OCI-LY7 (cell line): ENCODE data around the gene PCDHGA1. TPM values are rescaled to one million over a fixed set of nuclear protein-coding genes. Genes with fewer than 3 reads are reported as not detected.
A peak's percentile ranks its signal among the peaks of the same experiment; 100 is the strongest.

Experiments
- BruUV-seq: library from RNA; stranded (reverse); fragments of 400-500 nt; replicated peaks from 2 replicates; lab custom pipeline; 2021; lab: Mats Ljungman, UMichigan
- CTCF ChIA-PET: fragments of 300-600 bp; sonication (Branson Sonifier 250); formaldehyde crosslinking; loops from one replicate; lab custom pipeline; 2022; ENCODE audit warnings: antibody characterized with exemption; ENCODE audit not compliant: unreplicated experiment; lab: Charles Lee
- POLR2A ChIA-PET: fragments of 300-600 bp; sonication (Branson Sonifier 250); formaldehyde crosslinking; loops from one replicate; lab custom pipeline; 2022; ENCODE audit warnings: antibody characterized with exemption; lab: Charles Lee
- DNase-seq: peaks from one replicate; pipeline ENCODE4 v3.0.0-alpha.2; 2015; ENCODE audit warnings: low spot score
- H2AFZ ChIP-seq: fragments of 200-600 bp; sonication (generic), shearing (Covaris generic); 2 replicates; pipeline ENCODE4 v1.6.1; 2014; ENCODE audit warnings: mild to moderate bottlenecking, antibody characterized with exemption, low read length, moderate library complexity
- H3K27ac ChIP-seq: fragments of 200-600 bp; sonication (generic); 2 replicates; pipeline ENCODE4 v1.5.1; 2014; ENCODE audit warnings: mixed run types, low read depth, mild to moderate bottlenecking, moderate library complexity, low read length, inconsistent platforms; ENCODE audit not compliant: poor library complexity, severe bottlenecking
- H3K36me3 ChIP-seq: fragments of 200-600 bp; sonication (generic); 2 replicates; pipeline ENCODE4 v1.6.1; 2014; ENCODE audit warnings: mild to moderate bottlenecking, antibody characterized with exemption, low read length, moderate library complexity, mixed read lengths; ENCODE audit not compliant: insufficient read depth
- H3K4me1 ChIP-seq: fragments of 200-600 bp; sonication (generic); 2 replicates; pipeline ENCODE4 v1.5.1; 2014; ENCODE audit warnings: mild to moderate bottlenecking, low read length; ENCODE audit not compliant: insufficient read depth, poor library complexity, severe bottlenecking
- H3K4me2 ChIP-seq: fragments of 200-600 bp; sonication (generic); 2 replicates; pipeline ENCODE4 v1.6.1; 2014; ENCODE audit warnings: mild to moderate bottlenecking, low read length
- H3K4me3 ChIP-seq: fragments of 200-600 bp; sonication (generic); 2 replicates; pipeline ENCODE4 v1.5.1; 2014; ENCODE audit warnings: mild to moderate bottlenecking, low read depth, low read length; ENCODE audit not compliant: poor library complexity, severe bottlenecking
- H3K79me2 ChIP-seq: fragments of 200-600 bp; sonication (generic); 2 replicates; pipeline ENCODE4 v1.6.1; 2016; ENCODE audit warnings: low read depth, mild to moderate bottlenecking, low read length, moderate library complexity, mixed read lengths; ENCODE audit not compliant: insufficient read depth
- H3K9me2 ChIP-seq: fragments of 200-600 bp; sonication (generic); 2 replicates; pipeline ENCODE4 v1.6.1; 2016; ENCODE audit warnings: mild to moderate bottlenecking, low read length, mixed read lengths; ENCODE audit not compliant: insufficient read depth
- H3K9me3 ChIP-seq: fragments of 200-600 bp; sonication (generic); 2 replicates; pipeline ENCODE4 v1.6.1; 2014; ENCODE audit warnings: mild to moderate bottlenecking, mixed run types, low read length, mixed read lengths
- H4K20me1 ChIP-seq: fragments of 200-600 bp; sonication (generic); 2 replicates; pipeline ENCODE4 v1.6.1; 2014; ENCODE audit warnings: mild to moderate bottlenecking, antibody characterized with exemption, low read length, moderate library complexity, mixed read lengths; ENCODE audit not compliant: insufficient read depth
- CTCF ChIP-seq: fragments of 200-600 bp; sonication (generic); conservative IDR thresholded peaks from 2 replicates; pipeline ENCODE4 v1.5.1; 2014; ENCODE audit warnings: mild to moderate bottlenecking, antibody characterized with exemption, low read length, moderate library complexity, mixed read lengths
- EZH2phosphoT487 ChIP-seq: fragments of 200-600 bp; sonication (generic); IDR thresholded peaks from 2 replicates; pipeline ENCODE4 v1.6.1; 2018; ENCODE audit warnings: low read depth, borderline replicate concordance, mild to moderate bottlenecking, mixed run types, antibody characterized with exemption, low read length, moderate library complexity, mixed read lengths
- intact Hi-C: fragments of 100-400 bp; cut with micrococcal nuclease; formaldehyde crosslinking; loops from one replicate; pipeline ENCODE4 v1.10.0; 2022; ENCODE audit not compliant: unreplicated experiment
- total RNA-seq, 2 experiments: library from RNA; depleted of rRNA in 1 of 2; stranded (reverse); fragments of >200 nt in 1 of 2; shearing (Covaris generic) in 1 of 2; gene quantifications; 2 replicates each; pipeline ENCODE4 v1.2.3, GENCODE V29; 2014 to 2022

The PCDHGA1 gene
- total RNA-seq, 2 experiments from 2014 or later = 1.3 to 1.9 TPM

GRCh38 chr5:141411575-141411974 lies 81.3 kb downstream of the PCDHGA1 start:
- no peak overlapping the region for H3K4me2 ChIP-seq
- H2AFZ ChIP-seq = no peak overlapping the region
- H4K20me1 ChIP-seq = no peaks in the 10 kb centered on the region
- CTCF ChIA-PET = interaction anchor here (0.9 kb wide), 1 partner anchor 152 kb away, joined by 5 read pairs; no protein-coding TSS in a partner anchor
- H3K4me3 ChIP-seq = no peak overlapping the region
- H3K79me2 ChIP-seq = no peaks in the 10 kb centered on the region
- no peak for DNase-seq
- no peak overlapping the region for H3K27ac ChIP-seq
- H3K9me2 ChIP-seq = no peaks in the 10 kb centered on the region
- intact Hi-C loops = loop anchor here (5.0 kb wide), 1 partner anchor 54 kb away; the partner anchor contains the start of genes PCDHGA4 and PCDHGB2
- POLR2A ChIA-PET = interaction anchor here (2.2 kb wide), 1 partner anchor 152 kb away, joined by 6 read pairs; no protein-coding TSS in a partner anchor
- H3K4me1 ChIP-seq = no peaks in the 10 kb centered on the region
- TF ChIP-seq CTCF = no peak
- TF ChIP-seq EZH2phosphoT487 = no peak
- H3K36me3 ChIP-seq = no peaks in the 10 kb centered on the region
- no peaks in the 10 kb centered on the region for H3K9me3 ChIP-seq
- BruUV-seq = no TSS peak

DNA sequence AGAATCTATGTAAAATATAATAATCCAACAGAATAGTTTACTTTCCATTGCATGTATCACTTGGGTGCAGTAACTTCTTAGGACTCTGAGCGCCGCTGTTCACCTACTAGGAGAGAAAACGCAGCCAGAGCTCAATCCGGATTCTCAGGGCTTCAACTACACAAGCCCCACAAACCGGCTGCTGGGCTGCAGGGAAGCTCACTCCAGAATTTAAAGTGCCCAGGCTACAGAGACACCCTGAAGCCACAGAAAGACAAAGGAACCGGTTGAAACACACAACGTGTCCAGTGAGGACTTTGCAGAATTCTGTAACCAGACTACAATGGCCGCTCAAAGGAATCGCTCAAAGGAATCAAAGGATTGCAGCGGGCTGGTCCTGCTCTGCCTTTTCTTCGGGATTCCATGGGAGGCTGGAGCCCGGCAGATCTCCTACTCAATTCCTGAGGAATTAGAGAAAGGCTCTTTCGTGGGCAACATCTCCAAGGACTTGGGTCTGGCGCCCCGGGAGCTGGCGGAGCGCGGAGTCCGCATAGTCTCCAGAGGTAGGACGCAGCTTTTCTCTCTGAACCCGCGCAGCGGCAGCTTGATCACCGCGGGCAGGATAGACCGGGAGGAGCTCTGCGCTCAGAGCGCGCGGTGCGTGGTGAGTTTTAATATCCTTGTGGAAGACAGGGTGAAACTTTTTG lies 82.7 kb downstream of the PCDHGA1 start, which contains the start of gene PCDHGA10:
TSS of gene PCDHGA10 (plus strand) at position 134 of the 686 bp plus-strand sequence. CDS start at position 323, 189 bp downstream.
- Histone ChIP-seq H2AFZ (no peak within 1 kb of the TSS), H3K79me2 (no peaks in the 10 kb centered on the region), H4K20me1 (no peaks in the 10 kb centered on the region), H3K4me1 (no peaks in the 10 kb centered on the region), H3K4me3 (no peak within 1 kb of the TSS), H3K27ac (no peak within 1 kb of the TSS), H3K9me3 (no peaks in the 10 kb centered on the region), H3K9me2 (no peaks in the 10 kb centered on the region), H3K36me3 (no peaks in the 10 kb centered on the region), H3K4me2 (peak within 1 kb of the TSS; percentile 37; the same call in 1 of the 2 replicates)
- BruUV-seq = no TSS peak
- intact Hi-C loops = loop anchor here (1.0 to 5.0 kb wide), 2 partner anchors 26 to 56 kb away; partner anchors contain the start of genes PCDHGA4, PCDHGB2 and PCDHGB4
- peak; percentile 88 for TF ChIP-seq CTCF
- TF ChIP-seq EZH2phosphoT487 = no peak
- ChIA-PET POLR2A (interaction anchor here (0.9 to 2.2 kb wide), 4 partner anchors 63 to 151 kb away, joined by 3 to 6 read pairs (median 3); partner anchors contain the start of gene PCDHGB1), CTCF (interaction anchor here (0.9 to 1.7 kb wide), 4 partner anchors 43 to 151 kb away, joined by 3 to 8 read pairs (median 4); partner anchors contain the start of gene PCDHGB3)
- DNase-seq = peak; percentile 70
